ENCODE measurements around the gene DNAJB2. TPM values are rescaled to one million over a fixed set of nuclear protein-coding genes. Genes with fewer than 3 reads are reported as not detected.

Gene DNAJB2
- total RNA-seq (10 to 100 TPM; 77.3 to 79.6 TPM), polyA plus RNA-seq (10 to 100 TPM; 63.7 to 73.4 TPM)
- long read RNA-seq, donor 1, transcript DNAJB2-202 (10 exons, 1,946 nt) = major isoform, 10 of 14 reads
- long read RNA-seq, donor 1, partial matches to known transcripts = 0 of 14 reads
- long read RNA-seq, donor 1, other reads (novel, unspliced or antisense) = 0 of 14 reads
- long read RNA-seq, donor 2, partial matches to known transcripts = 0 of 8 reads
- long read RNA-seq, donor 2, other reads (novel, unspliced or antisense) = 0 of 8 reads
- long read RNA-seq, donor 3, partial matches to known transcripts = 0 of 6 reads
- long read RNA-seq, donor 3, other reads (novel, unspliced or antisense) = 0 of 6 reads
- long read RNA-seq, donor 4, partial matches to known transcripts = 0 of 4 reads
- long read RNA-seq, donor 4, other reads (novel, unspliced or antisense) = 0 of 4 reads
- long read RNA-seq, donor 5, transcript DNAJB2-202 (10 exons, 1,946 nt) = major isoform, 8 of 14 reads
- long read RNA-seq, donor 5, partial matches to known transcripts = 0 of 14 reads
- long read RNA-seq, donor 5, other reads (novel, unspliced or antisense) = 0 of 14 reads

DNA sequence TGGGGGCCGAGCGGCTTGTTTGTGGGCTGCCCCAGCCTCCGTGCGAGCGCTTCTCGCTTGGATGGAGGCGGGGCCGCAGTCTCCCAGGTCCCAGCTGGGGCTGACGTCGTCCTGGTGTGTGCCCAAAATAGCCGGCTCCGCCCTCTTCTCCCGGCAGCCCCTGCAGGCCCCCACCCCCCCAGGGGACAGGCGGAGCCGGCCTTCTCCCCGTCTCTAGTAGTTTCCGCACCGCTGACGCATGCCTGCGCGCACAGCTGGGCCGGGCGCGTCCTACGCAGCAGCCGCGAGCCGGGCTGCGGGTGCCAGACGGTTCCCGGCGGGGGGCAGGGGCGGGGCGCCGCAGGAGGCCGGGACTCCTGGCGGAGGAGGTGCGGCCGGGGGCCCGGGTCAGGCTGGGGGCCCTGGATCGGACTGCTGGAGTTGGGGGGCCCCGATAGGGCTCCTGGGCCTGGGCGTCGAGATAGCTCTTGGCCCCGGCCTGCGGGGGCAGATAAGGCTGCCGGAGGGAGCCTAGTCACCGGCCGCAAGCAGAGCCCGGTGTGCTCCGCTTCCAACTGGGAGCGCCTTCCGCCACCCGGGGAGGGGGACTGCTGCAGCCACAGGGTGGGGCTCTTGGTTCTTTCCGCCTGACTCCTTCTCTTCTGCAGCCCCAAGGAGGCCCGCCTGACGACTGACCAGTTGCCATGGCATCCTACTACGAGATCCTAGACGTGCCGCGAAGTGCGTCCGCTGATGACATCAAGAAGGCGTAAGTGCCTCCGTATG is at the start of gene DNAJB2:
Gene DNAJB2, plus strand, starts transcription at position 216 of the 765 bp plus-strand sequence. Its CDS starts 468 bp downstream, at position 684.
- Histone ChIP-seq H3K9me3 (ENCODE audit: control insufficient read depth in 4 of 4, insufficient read depth in 3 of 4, low read length in 3 of 4) (no peaks in the 10 kb centered on the region), H3K27ac (ENCODE audit: low read depth in 1 of 2, low read length in 1 of 2) (peak within 1 kb of the TSS; percentile 86 to 93), H3K4me3 (peak within 1 kb of the TSS; percentile 78), H3K36me3 (ENCODE audit: control insufficient read depth in 4 of 4, insufficient read depth in 4 of 4, low read length in 4 of 4) (peaks cover 0 to 23% (median 20%) of the 10 kb centered on the region in 4 donors), H3K4me1 (ENCODE audit: control insufficient read depth in 5 of 5, insufficient read depth in 5 of 5, low read length in 5 of 5) (peaks cover 8 to 20% (median 10%) of the 10 kb centered on the region in 5 donors), H3K27me3 (ENCODE audit: control insufficient read depth in 3 of 3, insufficient read depth in 3 of 3, low read length in 2 of 3) (no peaks in the 10 kb centered on the region), H3K9ac (ENCODE audit: insufficient read depth in 1 of 2, low read length in 2 of 2) (peak within 1 kb of the TSS; percentile 78 to 94)
- TF ChIP-seq, protein P1, sequence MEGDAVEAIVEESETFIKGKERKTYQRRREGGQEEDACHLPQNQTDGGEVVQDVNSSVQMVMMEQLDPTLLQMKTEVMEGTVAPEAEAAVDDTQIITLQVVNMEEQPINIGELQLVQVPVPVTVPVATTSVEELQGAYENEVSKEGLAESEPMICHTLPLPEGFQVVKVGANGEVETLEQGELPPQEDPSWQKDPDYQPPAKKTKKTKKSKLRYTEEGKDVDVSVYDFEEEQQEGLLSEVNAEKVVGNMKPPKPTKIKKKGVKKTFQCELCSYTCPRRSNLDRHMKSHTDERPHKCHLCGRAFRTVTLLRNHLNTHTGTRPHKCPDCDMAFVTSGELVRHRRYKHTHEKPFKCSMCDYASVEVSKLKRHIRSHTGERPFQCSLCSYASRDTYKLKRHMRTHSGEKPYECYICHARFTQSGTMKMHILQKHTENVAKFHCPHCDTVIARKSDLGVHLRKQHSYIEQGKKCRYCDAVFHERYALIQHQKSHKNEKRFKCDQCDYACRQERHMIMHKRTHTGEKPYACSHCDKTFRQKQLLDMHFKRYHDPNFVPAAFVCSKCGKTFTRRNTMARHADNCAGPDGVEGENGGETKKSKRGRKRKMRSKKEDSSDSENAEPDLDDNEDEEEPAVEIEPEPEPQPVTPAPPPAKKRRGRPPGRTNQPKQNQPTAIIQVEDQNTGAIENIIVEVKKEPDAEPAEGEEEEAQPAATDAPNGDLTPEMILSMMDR (IDR thresholded peaks at IDR 0.05; ENCODE audit: control extremely low read depth, extremely low read depth) = no peak
- WGBS, 2 donors = 1 to 2% methylated on average over 39 to 65 of the region's 65 CpGs
- peak; percentile 99 for DNase-seq
- peak; percentile 96 for ATAC-seq (ENCODE audit: insufficient read depth, low FRiP score)

DNA sequence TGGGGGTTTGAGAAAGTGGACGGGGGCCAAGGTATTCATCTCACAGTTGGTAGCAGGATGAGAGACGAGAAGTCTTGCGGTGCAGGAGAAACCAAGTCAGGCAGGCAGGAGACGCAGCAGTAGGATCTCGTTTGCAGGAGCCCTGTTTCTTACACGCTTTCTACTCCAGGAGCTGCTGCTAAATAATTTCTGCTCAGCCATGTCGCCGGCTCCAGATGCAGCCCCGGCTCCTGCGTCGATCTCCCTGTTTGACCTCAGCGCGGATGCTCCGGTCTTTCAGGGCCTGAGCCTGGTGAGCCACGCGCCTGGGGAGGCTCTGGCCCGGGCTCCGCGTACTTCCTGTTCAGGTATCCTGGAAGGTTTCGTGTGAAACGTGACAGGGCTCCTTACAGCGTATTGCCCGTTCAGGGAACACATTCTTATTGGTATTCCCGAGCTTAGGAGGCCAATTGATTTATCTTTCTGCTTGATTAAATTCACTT is 49.1 kb upstream of the DNAJB2 start:
- peak overlapping the region; percentile 78 for H3K4me3 ChIP-seq
- ATAC-seq (ENCODE audit: insufficient read depth, low FRiP score) = no peak
- peak in 2 of 3 donors; percentile 46 for DNase-seq
- no peaks in the 10 kb centered on the region for H3K27me3 ChIP-seq (ENCODE audit: control insufficient read depth in 3 of 3, insufficient read depth in 3 of 3, low read length in 2 of 3)
- WGBS, 2 donors = 0 to 1% methylated on average over 24 of the region's 24 CpGs
- H3K9me3 ChIP-seq (ENCODE audit: control insufficient read depth in 4 of 4, insufficient read depth in 3 of 4, low read length in 3 of 4) = no peaks in the 10 kb centered on the region
- peaks cover 18 to 37% (median 27%) of the 10 kb centered on the region in 4 donors for H3K36me3 ChIP-seq (ENCODE audit: control insufficient read depth in 4 of 4, insufficient read depth in 4 of 4, low read length in 4 of 4)
- H3K27ac ChIP-seq (ENCODE audit: low read depth in 1 of 2, low read length in 1 of 2) = peak overlapping the region; percentile 87 to 98
- TF ChIP-seq, protein P1 (IDR thresholded peaks at IDR 0.05; ENCODE audit: control extremely low read depth, extremely low read depth) = no peak
- H3K4me1 ChIP-seq (ENCODE audit: control insufficient read depth in 5 of 5, insufficient read depth in 5 of 5, low read length in 5 of 5) = peaks cover 4 to 26% (median 9%) of the 10 kb centered on the region in 5 donors
- peak overlapping the region; percentile 53 to 85 for H3K9ac ChIP-seq (ENCODE audit: insufficient read depth in 1 of 2, low read length in 2 of 2)

DNA sequence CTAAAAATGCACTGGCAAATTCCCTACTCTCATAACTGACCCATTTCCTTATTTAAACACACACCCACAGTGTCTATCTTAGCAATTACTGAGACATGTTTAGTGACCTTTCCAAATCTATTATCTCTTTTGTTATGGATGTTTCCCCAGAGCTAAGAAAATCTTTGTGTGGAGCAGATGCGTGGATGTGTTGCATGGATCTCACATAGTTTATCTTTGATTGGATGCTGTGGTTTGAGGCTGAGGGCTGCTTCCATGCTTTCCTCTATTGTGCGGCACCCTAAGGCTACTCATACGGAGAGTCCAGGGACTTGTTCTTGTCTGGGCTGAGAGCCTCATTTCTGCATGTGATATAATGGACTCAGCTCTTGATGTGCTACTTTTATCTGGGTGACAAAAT is 44.8 kb upstream of the DNAJB2 start:
- H3K36me3 ChIP-seq (ENCODE audit: control insufficient read depth in 4 of 4, insufficient read depth in 4 of 4, low read length in 4 of 4) = peaks cover 22 to 50% (median 48%) of the 10 kb centered on the region in 4 donors

More for the DNA sequence above, 44.8 kb upstream of the DNAJB2 start:
- H3K9me3 ChIP-seq (ENCODE audit: control insufficient read depth in 4 of 4, insufficient read depth in 3 of 4, low read length in 3 of 4) = no peaks in the 10 kb centered on the region
- H3K27ac ChIP-seq (ENCODE audit: low read depth in 1 of 2, low read length in 1 of 2) = no peak overlapping the region
- TF ChIP-seq, protein P1 (IDR thresholded peaks at IDR 0.05; ENCODE audit: control extremely low read depth, extremely low read depth) = no peak
- no peak for ATAC-seq (ENCODE audit: insufficient read depth, low FRiP score)
- no peak overlapping the region for H3K4me3 ChIP-seq
- DNase-seq = no peak
- no peaks in the 10 kb centered on the region for H3K27me3 ChIP-seq (ENCODE audit: control insufficient read depth in 3 of 3, insufficient read depth in 3 of 3, low read length in 2 of 3)
- no peak overlapping the region for H3K9ac ChIP-seq (ENCODE audit: insufficient read depth in 1 of 2, low read length in 2 of 2)
- WGBS, 2 donors = 94% methylated on average over 3 of the region's 3 CpGs
- peaks cover 0 to 9% (median 4%) of the 10 kb centered on the region in 5 donors for H3K4me1 ChIP-seq (ENCODE audit: control insufficient read depth in 5 of 5, insufficient read depth in 5 of 5, low read length in 5 of 5)

Data from lung (tissue), 16 donors.